Neuronal stem cell (in vitro differentiated cells): ENCODE results near the gene CSNK1G2. TPM values are rescaled to one million over a fixed set of nuclear protein-coding genes. Genes with fewer than 3 reads are reported as not detected.
A peak's percentile ranks its signal among the peaks of the same experiment; 100 is the strongest.

Experiments
- DNase-seq: peaks from one replicate; pipeline ENCODE4 v3.0.0-alpha.2; 2013; ENCODE audit warnings: low spot score
- H2AFZ ChIP-seq: one replicate; pipeline ENCODE4 v1.6.1; 2013; ENCODE audit warnings: mild to moderate bottlenecking, low read length, inconsistent platforms
- H2AK5ac ChIP-seq: 2 replicates; pipeline ENCODE4 v1.6.1; 2013; ENCODE audit warnings: low read depth, mild to moderate bottlenecking, inconsistent platforms, low read length, moderate library complexity, mixed read lengths
- H2BK120ac ChIP-seq: 2 replicates; pipeline ENCODE4 v1.6.1; 2013; ENCODE audit warnings: low read depth, mild to moderate bottlenecking, inconsistent platforms, low read length, moderate library complexity, mixed read lengths
- H2BK12ac ChIP-seq: one replicate; pipeline ENCODE4 v1.6.1; 2013; ENCODE audit warnings: low read length, inconsistent platforms
- H2BK15ac ChIP-seq: 2 replicates; pipeline ENCODE4 v1.6.1; 2013; ENCODE audit warnings: mild to moderate bottlenecking, low read length, inconsistent platforms, mixed read lengths
- H2BK5ac ChIP-seq: one replicate; pipeline ENCODE4 v1.6.1; 2013; ENCODE audit warnings: inconsistent platforms, mild to moderate bottlenecking, low read length, moderate library complexity
- H3K14ac ChIP-seq: one replicate; pipeline ENCODE4 v1.6.1; 2013; ENCODE audit warnings: low read length, inconsistent platforms
- H3K18ac ChIP-seq: 2 replicates; pipeline ENCODE4 v1.6.1; 2013; ENCODE audit warnings: low read length, inconsistent platforms
- H3K23ac ChIP-seq: 2 replicates; pipeline ENCODE4 v1.6.1; 2013; ENCODE audit warnings: low read depth, mild to moderate bottlenecking, mixed read lengths, low read length, inconsistent platforms; ENCODE audit not compliant: poor library complexity
- H3K27ac ChIP-seq: replicated peaks from 3 replicates; pipeline ENCODE4 v1.5.1; 2013; ENCODE audit warnings: low read length, inconsistent platforms
- H3K27me3 ChIP-seq, 3 experiments: 2 replicates each; pipeline ENCODE4 v1.6.1; 2013; ENCODE audit warnings: low read length in 3 of 3, mild to moderate bottlenecking in 2 of 3, inconsistent platforms in 1 of 3, low read depth in 1 of 3, mixed read lengths in 1 of 3, moderate library complexity in 1 of 3; ENCODE audit not compliant: control insufficient read depth in 3 of 3, insufficient read depth in 3 of 3
- H3K36me3 ChIP-seq, 2 donors: replicated peaks in 1 of 2; 2 replicates each; pipeline ENCODE4 v1.6.1; 2013; ENCODE audit warnings: low read length in 2 of 2; ENCODE audit not compliant: control insufficient read depth in 2 of 2, insufficient read depth in 2 of 2
- H3K4ac ChIP-seq: 2 replicates; pipeline ENCODE4 v1.6.1; 2013; ENCODE audit warnings: inconsistent platforms, mild to moderate bottlenecking, low read length, moderate library complexity
- H3K4me1 ChIP-seq, 2 donors: 1 replicate in 1 of 2; 2 replicates in 1 of 2; pipeline ENCODE4 v1.6.1; 2013; ENCODE audit warnings: low read length in 2 of 2, low read depth in 1 of 2; ENCODE audit not compliant: control insufficient read depth in 2 of 2, insufficient read depth in 1 of 2
- H3K4me2 ChIP-seq: one replicate; pipeline ENCODE4 v1.6.1; 2013; ENCODE audit warnings: mild to moderate bottlenecking, low read length, inconsistent platforms; ENCODE audit not compliant: insufficient read depth, poor library complexity, severe bottlenecking
- H3K4me3 ChIP-seq, 2 donors: 2 replicates each; pipeline ENCODE4 v1.5.1; 2013; ENCODE audit warnings: low read length in 2 of 2, mild to moderate bottlenecking in 2 of 2, inconsistent platforms in 1 of 2, moderate library complexity in 1 of 2
- H3K79me1 ChIP-seq: one replicate; pipeline ENCODE4 v1.6.1; 2013; ENCODE audit warnings: low read depth, mild to moderate bottlenecking, inconsistent platforms, low read length, moderate library complexity
- H3K9ac ChIP-seq: one replicate; pipeline ENCODE4 v1.6.1; 2013; ENCODE audit warnings: mild to moderate bottlenecking, low read depth, low read length, inconsistent platforms; ENCODE audit not compliant: poor library complexity
- H3K9me3 ChIP-seq, 2 donors: replicated peaks in 1 of 2; 2 replicates each; pipeline versions ENCODE3 to v1.6.1; 2013; ENCODE audit warnings: low read length in 2 of 2, mild to moderate bottlenecking in 2 of 2, inconsistent platforms in 1 of 2, low read depth in 1 of 2, mixed read lengths in 1 of 2, moderate library complexity in 1 of 2; ENCODE audit not compliant: control insufficient read depth in 2 of 2, insufficient read depth in 1 of 2
- H4K8ac ChIP-seq: one replicate; pipeline ENCODE4 v1.6.1; 2013; ENCODE audit warnings: low read depth, mild to moderate bottlenecking, inconsistent platforms, low read length, moderate library complexity
- H4K91ac ChIP-seq: one replicate; pipeline ENCODE4 v1.6.1; 2013; ENCODE audit warnings: low read length, low read depth, mild to moderate bottlenecking, inconsistent platforms; ENCODE audit not compliant: poor library complexity
- WGBS, 2 donors: extraction: QIAGEN DNeasy Blood & Tissue Kit; methylation state at CpG; one replicate each; pipeline ENCODE4 v1.1.7; 2013; ENCODE audit warnings: missing lambda C conversion rate in 2 of 2, mixed read lengths in 1 of 2; ENCODE audit not compliant: insufficient read length in 2 of 2, insufficient replicate concordance in 1 of 2; ENCODE audit errors: extremely low coverage in 2 of 2; 5-methylcytosine and 5-hydroxymethylcytosine counted together
- small RNA-seq: library from polyadenylated mRNA; stranded (forward); fragments of <200 nt; extraction: miRNeasy Mini kit (QIAGEN cat#:217004); gene quantifications from one replicate; pipeline ENCODE3, GENCODE V24; 2013; ENCODE audit not compliant: insufficient read depth

CSNK1G2 gene

DNA sequence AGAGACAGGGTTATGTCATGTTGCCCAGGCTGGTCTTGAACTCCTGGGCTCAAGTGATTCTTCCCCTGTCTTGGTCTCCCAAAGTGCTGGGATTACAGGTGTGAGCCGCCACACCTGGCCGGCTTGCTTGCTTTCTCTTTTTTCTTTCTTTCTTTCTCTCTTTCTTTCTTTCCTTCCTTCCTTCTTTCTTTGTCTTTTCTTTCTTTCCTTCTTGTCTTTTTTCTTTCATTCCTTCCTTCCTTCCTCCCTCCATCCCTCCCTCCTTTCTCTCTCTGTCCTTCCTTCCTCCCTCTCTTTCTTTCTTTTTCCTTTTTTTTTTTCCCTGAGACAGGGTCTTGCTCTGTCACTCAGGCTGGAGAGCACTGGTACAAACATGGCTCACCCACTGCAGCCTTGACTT is 81.3 kb downstream of the CSNK1G2 start:
- Histone ChIP-seq H3K4me2 (no peak overlapping the region), H3K9ac (no peak overlapping the region), H2BK120ac (no peak overlapping the region), H2BK15ac (no peak overlapping the region), H3K79me1 (no peaks in the 10 kb centered on the region), H3K36me3 (no peaks in the 10 kb centered on the region), H3K4ac (no peak overlapping the region), H4K8ac (no peak overlapping the region), H3K27me3 (no peaks in the 10 kb centered on the region), H4K91ac (no peak overlapping the region), H3K18ac (no peak overlapping the region), H2AFZ (no peak overlapping the region), H2AK5ac (no peak overlapping the region), H3K23ac (no peak overlapping the region), H2BK5ac (no peak overlapping the region), H3K27ac (no peak overlapping the region), H3K4me3 (no peak overlapping the region), H3K4me1 (no peaks in the 10 kb centered on the region), H3K14ac (no peak overlapping the region), H2BK12ac (no peak overlapping the region), H3K9me3 (no peaks in the 10 kb centered on the region)
- whole genome bisulfite sequencing, 2 donors, result no CpG with 5 or more reads among the region's 2 CpGs
- DNase-seq, result no peak

DNA sequence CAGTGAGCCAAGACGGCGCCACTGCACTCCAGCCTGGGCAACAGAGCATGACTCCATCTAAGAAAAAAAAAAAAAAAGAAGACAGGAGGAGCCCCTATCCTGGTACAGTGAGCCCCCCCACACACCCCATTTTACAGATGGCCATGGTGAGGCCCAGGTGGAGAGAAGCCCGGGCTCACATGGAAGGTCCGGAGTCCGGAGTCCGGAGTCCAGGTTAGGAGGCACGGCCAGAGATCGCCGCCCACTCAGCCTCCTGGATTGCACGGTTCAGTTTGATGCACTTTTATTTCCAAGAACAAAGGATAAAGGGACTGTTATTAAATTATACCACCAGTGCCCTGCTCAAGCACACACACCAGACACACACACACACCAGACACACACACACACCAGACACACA is 85.8 kb downstream of the CSNK1G2 start:
- H3K9me3 ChIP-seq, result no peaks in the 10 kb centered on the region
- no CpG with 5 or more reads among the region's 10 CpGs for WGBS, 2 donors
- H2BK12ac ChIP-seq, result no peak overlapping the region
- H2BK120ac ChIP-seq, result no peak overlapping the region
- no peak overlapping the region for H3K23ac ChIP-seq
- peaks cover 0 to 2% of the 10 kb centered on the region in 2 donors for H3K4me1 ChIP-seq
- no peaks in the 10 kb centered on the region for H3K27me3 ChIP-seq
- H4K91ac ChIP-seq, result no peak overlapping the region
- no peak overlapping the region for H3K27ac ChIP-seq
- no peak overlapping the region for H3K9ac ChIP-seq
- H2AK5ac ChIP-seq, result peak overlapping the region; percentile 18
- no peak overlapping the region for H3K18ac ChIP-seq
- no peak overlapping the region for H2BK15ac ChIP-seq
- DNase-seq, result no peak
- no peak overlapping the region for H2AFZ ChIP-seq
- no peak overlapping the region for H3K4me3 ChIP-seq
- no peak overlapping the region for H3K4me2 ChIP-seq
- no peaks in the 10 kb centered on the region for H3K36me3 ChIP-seq
- no peaks in the 10 kb centered on the region for H3K79me1 ChIP-seq
- no peak overlapping the region for H4K8ac ChIP-seq
- H3K4ac ChIP-seq, result no peak overlapping the region
- no peak overlapping the region for H2BK5ac ChIP-seq
- no peak overlapping the region for H3K14ac ChIP-seq

DNA sequence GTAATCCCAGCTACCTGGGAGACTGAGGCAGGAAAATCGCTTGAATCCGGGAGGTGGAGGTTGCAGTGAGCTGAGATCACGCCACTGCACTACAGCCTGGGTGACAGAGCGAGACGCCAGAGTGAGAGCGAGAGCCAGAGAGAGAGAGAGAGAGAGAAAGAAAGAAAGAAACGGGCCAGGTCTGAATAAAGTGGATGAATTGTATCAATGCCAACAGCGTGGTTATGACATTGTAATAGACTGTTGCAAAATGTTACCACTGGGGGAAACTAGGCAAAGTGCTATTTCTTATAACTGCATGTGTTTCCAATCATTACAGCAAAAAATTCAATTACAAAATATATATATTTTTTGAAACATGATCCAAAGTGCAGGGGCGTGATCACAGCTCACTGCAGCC is 86.4 kb downstream of the CSNK1G2 start:
- no peak overlapping the region for H2AFZ ChIP-seq
- H3K4me3 ChIP-seq, result no peak overlapping the region
- WGBS, 2 donors, result no CpG with 5 or more reads among the region's 9 CpGs
- no peak overlapping the region for H3K23ac ChIP-seq
- no peak overlapping the region for H3K18ac ChIP-seq
- peaks cover 0 to 7% of the 10 kb centered on the region in 2 donors for H3K4me1 ChIP-seq
- H3K4me2 ChIP-seq, result no peak overlapping the region
- H2BK12ac ChIP-seq, result no peak overlapping the region
- H2BK5ac ChIP-seq, result no peak overlapping the region
- H3K36me3 ChIP-seq, result no peaks in the 10 kb centered on the region
- H3K27ac ChIP-seq, result no peak overlapping the region
- no peak overlapping the region for H3K9ac ChIP-seq
- no peak overlapping the region for H3K14ac ChIP-seq
- H2BK120ac ChIP-seq, result no peak overlapping the region
- no peak overlapping the region for H4K91ac ChIP-seq
- H2AK5ac ChIP-seq, result no peak overlapping the region
- H3K9me3 ChIP-seq, result no peaks in the 10 kb centered on the region
- H2BK15ac ChIP-seq, result no peak overlapping the region
- H3K79me1 ChIP-seq, result no peaks in the 10 kb centered on the region
- no peak overlapping the region for H3K4ac ChIP-seq
- no peak for DNase-seq
- no peaks in the 10 kb centered on the region for H3K27me3 ChIP-seq
- H4K8ac ChIP-seq, result no peak overlapping the region

Small RNA genes lying within 50 kb of the gene (small RNA-seq; reads per million reads assigned to genes)
- not detected for gene AC007136.1
